ENCODE results near the gene KLF2.
"Not testable (repeated sequence)": the region's sequence is repeated elsewhere in the genome, so short reads cannot be mapped to it uniquely, and the experiment has no call there.

KLF2 gene

DNA sequence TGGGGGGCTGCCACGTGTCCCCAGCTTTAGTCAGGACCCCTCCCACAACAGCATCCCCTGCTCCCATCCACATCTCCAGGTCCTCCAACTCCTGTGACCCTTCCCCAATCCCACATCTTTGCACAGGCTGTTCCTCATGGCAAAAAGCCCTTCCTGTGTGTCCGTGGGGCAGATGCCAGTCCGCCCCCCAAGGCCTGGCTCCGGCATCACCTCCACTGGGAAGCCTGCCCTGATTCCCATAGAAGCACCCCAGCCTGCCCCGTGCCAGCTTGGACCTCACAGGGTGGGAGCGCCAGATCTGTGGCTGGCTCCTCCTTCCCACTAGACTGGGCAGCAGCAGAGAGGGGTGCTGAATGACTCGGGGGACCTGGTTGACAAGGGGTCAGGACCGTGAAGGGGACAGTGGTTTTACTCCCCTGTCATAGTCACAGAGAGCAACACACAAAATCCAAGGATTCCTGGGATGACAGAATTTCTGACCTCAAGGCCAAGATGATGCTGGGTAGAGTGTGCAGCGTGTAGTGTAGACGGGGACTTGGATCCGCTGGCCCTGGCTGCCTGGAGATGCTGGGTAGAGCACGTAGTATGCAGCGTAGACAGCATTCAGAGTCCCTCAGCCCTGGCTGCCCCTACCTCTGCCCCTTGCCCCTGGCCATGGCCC lies 13.3 kb downstream of the KLF2 start:
- WGBS (ENCODE audit: insufficient coverage, insufficient read length): no CpG with 5 or more reads among the region's 13 CpGs
- Histone ChIP-seq H3K27ac (ENCODE audit: low read length) (no peak overlapping the region), H3K4me1 (ENCODE audit: control insufficient read depth, insufficient read depth, low read length) (peaks cover 3% of the 10 kb centered on the region; the same call in 1 of the 2 replicates), H3K4me3 (ENCODE audit: low read length) (no peak overlapping the region), H3K36me3 (ENCODE audit: control insufficient read depth, insufficient read depth, low read length) (no peaks in the 10 kb centered on the region), H3K27me3 (ENCODE audit: control insufficient read depth, insufficient read depth, low read length) (no peaks in the 10 kb centered on the region), H3K9me3 (ENCODE audit: control insufficient read depth, insufficient read depth, low read length) (no peaks in the 10 kb centered on the region)
- DNase-seq (ENCODE audit: low read depth, low spot score): no peak

DNA sequence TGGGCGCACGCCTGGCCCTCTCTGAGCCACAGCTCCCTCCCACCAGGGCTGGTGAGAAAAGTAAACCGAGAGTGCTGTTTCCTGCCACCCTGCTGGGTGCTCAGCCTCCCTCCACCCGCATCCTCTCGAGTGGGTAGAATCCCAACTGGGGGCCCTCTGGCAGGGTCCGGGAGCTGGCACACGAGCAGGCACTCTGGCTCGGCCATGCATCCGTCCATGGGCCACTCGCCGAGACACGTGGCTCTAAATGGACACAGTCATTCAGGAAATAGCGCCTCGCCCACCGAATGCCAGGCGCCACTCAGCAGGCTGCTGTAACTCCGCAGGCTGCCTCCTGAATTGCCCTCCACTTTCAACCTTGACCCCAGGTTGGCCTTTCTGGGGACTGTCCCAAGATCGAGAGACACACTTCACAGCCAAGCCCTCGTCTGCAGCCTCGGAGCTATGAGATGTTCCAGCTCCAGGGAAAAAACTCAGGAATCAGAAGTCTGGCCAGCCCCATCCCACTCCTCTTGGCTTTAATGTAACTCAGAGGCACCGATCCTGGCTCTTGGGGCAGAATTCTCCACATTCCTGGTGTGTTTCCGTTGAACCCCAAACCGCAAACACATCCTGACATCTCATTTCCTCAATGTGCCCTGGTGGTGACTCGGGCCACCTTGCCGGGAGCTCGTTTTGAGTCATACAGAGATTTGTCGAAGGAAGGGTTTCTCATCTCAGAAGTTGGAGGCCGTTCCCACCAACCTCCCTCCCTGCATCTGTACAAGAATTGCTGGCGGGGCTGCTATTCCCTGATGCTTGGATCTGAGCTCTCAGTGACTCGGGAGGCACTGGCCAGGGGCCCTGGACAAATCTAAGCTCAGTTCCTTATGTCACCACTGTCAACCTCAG lies 14.1 kb downstream of the KLF2 start:
- WGBS (ENCODE audit: insufficient coverage, insufficient read length): no CpG with 5 or more reads among the region's 30 CpGs
- H3K36me3 ChIP-seq (ENCODE audit: control insufficient read depth, insufficient read depth, low read length): no peaks in the 10 kb centered on the region
- no peak overlapping the region for H3K4me3 ChIP-seq (ENCODE audit: low read length)
- peaks cover 3% of the 10 kb centered on the region; the same call in 1 of the 2 replicates for H3K4me1 ChIP-seq (ENCODE audit: control insufficient read depth, insufficient read depth, low read length)
- no peaks in the 10 kb centered on the region for H3K9me3 ChIP-seq (ENCODE audit: control insufficient read depth, insufficient read depth, low read length)
- DNase-seq (ENCODE audit: low read depth, low spot score): no peak
- H3K27me3 ChIP-seq (ENCODE audit: control insufficient read depth, insufficient read depth, low read length): no peaks in the 10 kb centered on the region
- no peak overlapping the region for H3K27ac ChIP-seq (ENCODE audit: low read length)

DNA sequence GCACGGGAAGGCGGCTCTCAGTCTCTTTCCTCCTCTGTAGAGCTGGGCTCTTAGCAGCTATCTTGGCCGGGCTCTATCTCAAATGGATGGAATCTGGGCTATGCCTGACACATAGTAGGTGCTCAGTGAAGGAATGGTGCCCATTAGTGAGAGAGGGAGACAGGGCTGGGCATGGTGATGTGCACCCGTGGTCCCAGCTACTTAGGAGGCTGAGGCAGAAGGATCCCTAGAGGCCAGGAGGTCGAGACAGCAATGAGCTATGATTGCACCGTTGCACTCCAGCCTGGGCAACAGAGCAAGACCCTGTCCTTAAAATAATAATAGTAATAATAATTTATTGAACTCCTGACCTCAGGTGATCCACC lies 14.7 kb downstream of the KLF2 start:
- Histone ChIP-seq H3K36me3 (ENCODE audit: control insufficient read depth, insufficient read depth, low read length) (no peaks in the 10 kb centered on the region), H3K27me3 (ENCODE audit: control insufficient read depth, insufficient read depth, low read length) (no peaks in the 10 kb centered on the region), H3K4me3 (ENCODE audit: low read length) (no peak overlapping the region), H3K4me1 (ENCODE audit: control insufficient read depth, insufficient read depth, low read length) (peaks cover 3% of the 10 kb centered on the region; the same call in 1 of the 2 replicates), H3K9me3 (ENCODE audit: control insufficient read depth, insufficient read depth, low read length) (no peaks in the 10 kb centered on the region), H3K27ac (ENCODE audit: low read length) (no peak overlapping the region)
- DNase-seq (ENCODE audit: low read depth, low spot score): no peak
- WGBS (ENCODE audit: insufficient coverage, insufficient read length): no CpG with 5 or more reads among the region's 6 CpGs

DNA sequence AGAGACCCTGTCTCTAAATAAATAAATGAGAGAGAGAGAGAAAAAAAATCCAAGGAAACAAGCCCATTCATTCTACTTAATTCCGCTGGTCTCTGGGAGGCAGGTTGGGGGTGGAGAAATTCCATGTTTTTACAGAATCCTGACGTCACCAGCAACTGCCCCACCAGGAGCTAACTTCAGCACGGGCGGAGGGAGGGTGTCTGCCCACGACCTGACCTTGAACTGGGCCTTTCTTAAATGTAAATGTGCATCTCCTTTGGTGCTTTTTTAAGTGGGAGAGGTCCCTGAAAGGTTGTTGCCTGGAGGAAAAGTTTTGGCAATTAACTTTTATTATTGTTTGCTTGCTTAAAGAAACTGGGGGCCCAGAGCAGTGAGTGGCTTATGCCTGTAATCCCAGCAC lies 15.5 kb downstream of the KLF2 start:
- no peaks in the 10 kb centered on the region for H3K9me3 ChIP-seq (ENCODE audit: control insufficient read depth, insufficient read depth, low read length)
- peaks cover 3% of the 10 kb centered on the region; the same call in 1 of the 2 replicates for H3K4me1 ChIP-seq (ENCODE audit: control insufficient read depth, insufficient read depth, low read length)
- no peaks in the 10 kb centered on the region for H3K27me3 ChIP-seq (ENCODE audit: control insufficient read depth, insufficient read depth, low read length)
- H3K4me3 ChIP-seq (ENCODE audit: low read length): no peak overlapping the region
- WGBS (ENCODE audit: insufficient coverage, insufficient read length): no CpG with 5 or more reads among the region's 5 CpGs
- no peaks in the 10 kb centered on the region for H3K36me3 ChIP-seq (ENCODE audit: control insufficient read depth, insufficient read depth, low read length)
- DNase-seq (ENCODE audit: low read depth, low spot score): no peak
- no peak overlapping the region for H3K27ac ChIP-seq (ENCODE audit: low read length)

DNA sequence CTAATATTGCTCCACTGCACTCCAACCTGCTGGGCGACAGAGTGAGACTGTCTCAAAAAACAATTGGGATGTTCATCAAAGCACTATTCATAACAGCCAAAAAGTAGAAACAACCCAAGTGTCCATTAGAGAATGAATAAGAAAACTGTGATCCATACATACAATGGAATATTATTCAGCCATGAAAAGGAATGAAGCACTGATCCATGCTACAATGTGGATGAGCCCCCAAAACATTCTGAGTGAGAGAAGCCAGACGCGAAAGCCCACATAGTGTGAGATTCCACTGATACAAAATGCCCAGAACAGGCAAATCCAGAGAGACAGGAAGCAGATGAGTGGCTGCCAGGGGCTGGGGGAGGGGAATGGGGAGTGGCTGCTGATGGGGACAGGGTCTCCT lies 16.0 kb downstream of the KLF2 start:
- Histone ChIP-seq H3K4me3 (ENCODE audit: low read length) (no peak overlapping the region), H3K36me3 (ENCODE audit: control insufficient read depth, insufficient read depth, low read length) (no peaks in the 10 kb centered on the region), H3K27ac (ENCODE audit: low read length) (no peak overlapping the region), H3K27me3 (ENCODE audit: control insufficient read depth, insufficient read depth, low read length) (no peaks in the 10 kb centered on the region), H3K4me1 (ENCODE audit: control insufficient read depth, insufficient read depth, low read length) (peaks cover 3% of the 10 kb centered on the region; the same call in 1 of the 2 replicates), H3K9me3 (ENCODE audit: control insufficient read depth, insufficient read depth, low read length) (no peaks in the 10 kb centered on the region)
- WGBS (ENCODE audit: insufficient coverage, insufficient read length): no CpG with 5 or more reads among the region's 3 CpGs
- DNase-seq (ENCODE audit: low read depth, low spot score): no peak

DNA sequence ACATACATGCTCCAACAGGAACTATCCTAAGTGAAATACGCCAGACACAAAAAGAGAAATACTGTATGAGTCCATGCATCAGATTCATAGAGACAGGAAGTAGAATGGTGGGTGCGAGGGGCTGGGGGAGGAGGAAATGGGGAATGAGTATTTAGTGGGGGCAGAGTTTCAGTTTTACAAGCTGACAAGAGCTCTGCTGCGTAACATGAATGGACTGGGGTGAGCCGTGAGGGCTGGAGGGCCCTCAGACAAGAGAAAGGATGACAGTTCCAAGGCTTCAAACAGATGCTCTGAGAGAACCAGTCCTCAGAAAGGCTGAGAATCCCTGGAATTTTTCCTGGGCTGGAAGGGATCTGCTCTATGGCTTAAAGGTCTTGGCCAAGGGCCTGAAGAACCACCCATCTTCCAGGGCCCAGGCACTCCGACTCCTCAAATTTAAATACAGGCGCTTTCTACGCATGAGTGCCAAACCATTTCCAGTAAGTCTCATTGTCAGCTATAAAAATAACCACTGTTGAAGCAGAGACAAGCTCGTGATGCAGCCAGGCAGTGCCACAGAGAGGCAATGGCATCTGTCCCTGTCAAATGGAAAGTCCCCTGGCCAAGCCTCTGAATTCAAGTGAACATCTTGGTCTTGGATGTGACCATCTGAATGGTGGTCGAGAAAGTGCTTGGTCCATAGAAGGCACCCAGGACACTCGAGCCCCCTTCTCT lies 17.5 kb downstream of the KLF2 start:
- Histone ChIP-seq H3K27ac (ENCODE audit: low read length) (no peak overlapping the region), H3K36me3 (ENCODE audit: control insufficient read depth, insufficient read depth, low read length) (no peaks in the 10 kb centered on the region), H3K9me3 (ENCODE audit: control insufficient read depth, insufficient read depth, low read length) (no peaks in the 10 kb centered on the region), H3K4me3 (ENCODE audit: low read length) (no peak overlapping the region), H3K27me3 (ENCODE audit: control insufficient read depth, insufficient read depth, low read length) (no peaks in the 10 kb centered on the region), H3K4me1 (ENCODE audit: control insufficient read depth, insufficient read depth, low read length) (peaks cover 3% of the 10 kb centered on the region; the same call in 1 of the 2 replicates)
- WGBS (ENCODE audit: insufficient coverage, insufficient read length): no CpG with 5 or more reads among the region's 10 CpGs
- DNase-seq (ENCODE audit: low read depth, low spot score): no peak

DNA sequence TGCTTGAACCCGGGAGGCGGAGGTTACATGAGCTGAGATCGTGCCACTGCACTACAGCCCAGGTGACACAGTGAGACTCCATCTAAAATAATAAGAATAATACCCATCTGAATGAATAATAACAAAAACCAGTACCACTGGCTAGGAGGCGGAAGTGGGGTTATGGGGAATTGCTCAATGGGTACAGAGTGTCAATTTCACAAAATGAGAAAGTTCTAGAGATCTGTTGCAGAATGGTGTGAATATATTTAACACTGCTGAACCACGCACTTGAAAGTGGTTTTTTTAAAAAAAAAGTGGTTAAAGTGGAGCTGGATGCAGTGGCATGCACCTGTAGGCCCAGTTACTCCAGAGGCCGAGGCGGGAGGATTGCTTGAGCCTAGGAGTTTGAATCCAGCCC lies 18.5 kb downstream of the KLF2 start:
- DNase-seq (ENCODE audit: low read depth, low spot score): no peak
- no peaks in the 10 kb centered on the region for H3K9me3 ChIP-seq (ENCODE audit: control insufficient read depth, insufficient read depth, low read length)
- no peak overlapping the region for H3K27ac ChIP-seq (ENCODE audit: low read length)
- H3K36me3 ChIP-seq (ENCODE audit: control insufficient read depth, insufficient read depth, low read length): no peaks in the 10 kb centered on the region
- H3K27me3 ChIP-seq (ENCODE audit: control insufficient read depth, insufficient read depth, low read length): no peaks in the 10 kb centered on the region
- no peak overlapping the region for H3K4me3 ChIP-seq (ENCODE audit: low read length)
- peaks cover 3% of the 10 kb centered on the region; the same call in 1 of the 2 replicates for H3K4me1 ChIP-seq (ENCODE audit: control insufficient read depth, insufficient read depth, low read length)
- WGBS (ENCODE audit: insufficient coverage, insufficient read length): no CpG with 5 or more reads among the region's 7 CpGs

DNA sequence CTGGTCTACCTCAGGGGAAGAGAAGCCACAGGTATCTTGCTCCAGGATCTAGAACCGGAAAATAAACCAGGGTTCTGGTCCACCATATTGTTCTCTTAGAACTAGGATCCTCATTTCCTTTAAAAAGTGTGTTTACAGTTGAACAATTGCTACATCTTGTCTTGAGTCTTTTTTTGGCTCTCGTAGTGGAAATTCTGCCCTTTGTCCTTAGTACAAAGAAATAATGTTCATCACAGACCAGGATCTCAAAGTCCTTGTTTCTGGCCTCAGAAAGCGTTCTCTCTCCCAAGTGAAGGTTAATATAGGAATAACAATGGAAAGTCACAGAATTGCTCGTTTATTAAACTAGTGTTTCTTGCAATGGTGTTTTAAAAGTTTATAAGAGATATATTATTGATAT lies 20.8 kb downstream of the KLF2 start:
- WGBS (ENCODE audit: insufficient coverage, insufficient read length): no CpG with 5 or more reads among the region's 4 CpGs
- no peak for DNase-seq (ENCODE audit: low read depth, low spot score)
- H3K9me3 ChIP-seq (ENCODE audit: control insufficient read depth, insufficient read depth, low read length): no peaks in the 10 kb centered on the region
- H3K27ac ChIP-seq (ENCODE audit: low read length): no peak overlapping the region
- no peaks in the 10 kb centered on the region for H3K36me3 ChIP-seq (ENCODE audit: control insufficient read depth, insufficient read depth, low read length)
- H3K4me1 ChIP-seq (ENCODE audit: control insufficient read depth, insufficient read depth, low read length): no peaks in the 10 kb centered on the region
- no peaks in the 10 kb centered on the region for H3K27me3 ChIP-seq (ENCODE audit: control insufficient read depth, insufficient read depth, low read length)
- H3K4me3 ChIP-seq (ENCODE audit: low read length): no peak overlapping the region

DNA sequence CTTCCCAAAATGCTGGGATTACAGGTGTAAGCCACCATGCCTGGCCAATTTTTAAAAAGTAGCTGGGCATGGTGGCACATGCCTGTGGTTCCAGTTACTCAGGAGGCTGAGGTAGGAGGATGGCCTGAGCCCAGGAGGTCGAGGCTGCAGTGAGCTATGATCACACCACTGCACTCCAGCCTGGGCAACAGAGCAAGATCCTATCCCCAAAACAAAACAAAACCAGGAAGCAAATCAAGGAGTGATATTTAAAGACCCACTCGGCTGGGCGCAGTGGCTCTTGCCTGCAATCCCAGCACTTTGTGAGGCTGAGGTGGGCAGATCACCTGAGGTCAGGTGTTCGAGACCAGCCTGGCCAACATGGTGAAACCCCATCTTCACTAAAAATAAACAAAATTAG lies 22.5 kb downstream of the KLF2 start:
- H3K36me3 ChIP-seq (ENCODE audit: control insufficient read depth, insufficient read depth, low read length); H3K9me3 ChIP-seq (ENCODE audit: control insufficient read depth, insufficient read depth, low read length); H3K27me3 ChIP-seq (ENCODE audit: control insufficient read depth, insufficient read depth, low read length); DNase-seq (ENCODE audit: low read depth, low spot score); H3K27ac ChIP-seq (ENCODE audit: low read length); H3K4me3 ChIP-seq (ENCODE audit: low read length); H3K4me1 ChIP-seq (ENCODE audit: control insufficient read depth, insufficient read depth, low read length): not testable (repeated sequence)
- no CpG with 5 or more reads among the region's 4 CpGs for WGBS (ENCODE audit: insufficient coverage, insufficient read length)

DNA sequence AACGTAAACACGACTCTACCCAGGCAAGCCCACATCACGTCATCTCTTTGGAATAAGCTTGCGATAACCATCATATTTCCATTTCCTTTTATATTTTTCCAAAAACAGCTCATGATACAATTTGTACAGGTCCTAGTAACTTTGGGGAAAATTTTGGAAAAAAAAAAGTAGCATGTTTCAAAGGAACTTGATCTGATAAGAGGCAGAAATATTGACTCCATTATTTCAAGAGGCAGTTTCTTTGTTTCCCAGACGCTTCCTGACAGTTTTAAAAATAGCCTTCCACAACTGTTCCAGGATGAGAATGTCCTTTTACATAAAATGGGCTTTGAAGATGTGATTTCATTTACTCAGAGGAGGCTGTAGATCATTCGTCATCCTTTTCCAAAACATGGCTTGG lies 23.1 kb downstream of the KLF2 start:
- 100% methylated on average over 3 of the region's 6 CpGs for WGBS (ENCODE audit: insufficient coverage, insufficient read length)

More for the DNA sequence above, 23.1 kb downstream of the KLF2 start:
- H3K27ac ChIP-seq (ENCODE audit: low read length): no peak overlapping the region
- DNase-seq (ENCODE audit: low read depth, low spot score): no peak
- H3K4me1 ChIP-seq (ENCODE audit: control insufficient read depth, insufficient read depth, low read length): peaks cover 1% of the 10 kb centered on the region; the same call in 1 of the 2 replicates
- H3K4me3 ChIP-seq (ENCODE audit: low read length): no peak overlapping the region
- no peaks in the 10 kb centered on the region for H3K36me3 ChIP-seq (ENCODE audit: control insufficient read depth, insufficient read depth, low read length)
- H3K27me3 ChIP-seq (ENCODE audit: control insufficient read depth, insufficient read depth, low read length): no peaks in the 10 kb centered on the region
- no peaks in the 10 kb centered on the region for H3K9me3 ChIP-seq (ENCODE audit: control insufficient read depth, insufficient read depth, low read length)
